Erythroblast (primary cell): Measurements from ENCODE around the gene ARHGAP26.

Experiments used
- GATA1 ChIP-seq: IDR thresholded peaks from 2 replicates; pipeline ENCODE4 v1.6.1; 2011; ENCODE audit warnings: low read depth, mild to moderate bottlenecking, control low read depth, low read length, moderate library complexity
- POLR2A ChIP-seq: IDR thresholded peaks from 2 replicates; pipeline ENCODE4 v1.6.1; 2011; ENCODE audit warnings: mild to moderate bottlenecking, low read length

DNA sequence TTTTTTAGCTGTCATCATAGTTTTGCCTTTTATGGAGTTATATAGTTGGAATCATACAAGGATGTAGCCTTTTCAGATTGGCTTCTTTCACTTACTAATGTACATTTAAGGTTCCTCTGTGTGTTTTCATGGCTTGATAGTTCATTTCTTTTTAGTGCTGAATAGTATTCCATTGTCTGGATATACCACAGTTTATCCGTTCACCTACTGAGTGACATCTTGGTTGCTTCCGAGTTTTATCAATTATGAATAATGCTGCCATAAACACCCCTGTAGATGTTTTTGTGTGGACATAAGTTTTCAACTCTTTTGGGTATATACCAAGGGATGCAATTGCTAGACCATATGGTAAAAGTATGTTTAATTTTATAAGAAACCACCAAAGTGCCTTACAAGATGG, 497.0 kb downstream of the ARHGAP26 start:
- TF ChIP-seq POLR2A (no peak), GATA1 (no peak)
